ENCODE data around the gene MAD1L1.

DNA sequence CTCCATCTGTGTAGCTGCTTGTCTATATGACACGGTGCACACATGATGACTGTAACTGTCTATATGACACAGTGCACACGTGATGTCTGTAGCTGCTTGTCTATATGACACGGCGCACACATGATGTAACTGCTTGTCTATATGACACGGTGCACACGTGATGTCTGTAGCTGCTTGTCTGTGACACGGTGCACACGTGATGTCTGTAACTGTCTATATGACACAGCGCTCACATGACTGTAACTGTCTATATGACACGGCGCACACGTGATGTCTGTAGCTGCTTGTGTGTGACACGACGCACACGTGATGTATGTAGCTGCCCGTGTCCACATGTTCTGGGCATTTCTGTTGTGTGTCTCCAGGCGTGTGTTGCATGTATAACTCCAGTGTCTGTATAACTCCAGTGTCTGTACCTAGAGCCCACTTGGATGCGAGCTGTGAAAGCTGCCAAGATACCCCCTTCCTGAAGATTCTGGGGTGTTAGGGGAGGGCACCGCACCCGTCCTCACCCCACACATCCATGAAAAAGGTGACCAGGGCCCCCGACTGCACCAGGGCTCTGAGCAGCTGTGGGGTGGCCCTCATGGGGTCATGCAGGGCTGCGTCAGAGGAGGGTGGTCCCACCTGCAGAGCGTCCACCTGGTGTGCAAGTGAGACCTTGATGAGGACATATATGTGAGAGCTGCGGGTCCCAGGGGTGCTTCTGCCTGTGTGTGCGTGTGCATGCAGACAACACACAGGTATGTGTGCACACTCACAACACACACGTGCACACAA lies 424.7 kb downstream of the MAD1L1 start:
- TF ChIP-seq, protein P1, sequence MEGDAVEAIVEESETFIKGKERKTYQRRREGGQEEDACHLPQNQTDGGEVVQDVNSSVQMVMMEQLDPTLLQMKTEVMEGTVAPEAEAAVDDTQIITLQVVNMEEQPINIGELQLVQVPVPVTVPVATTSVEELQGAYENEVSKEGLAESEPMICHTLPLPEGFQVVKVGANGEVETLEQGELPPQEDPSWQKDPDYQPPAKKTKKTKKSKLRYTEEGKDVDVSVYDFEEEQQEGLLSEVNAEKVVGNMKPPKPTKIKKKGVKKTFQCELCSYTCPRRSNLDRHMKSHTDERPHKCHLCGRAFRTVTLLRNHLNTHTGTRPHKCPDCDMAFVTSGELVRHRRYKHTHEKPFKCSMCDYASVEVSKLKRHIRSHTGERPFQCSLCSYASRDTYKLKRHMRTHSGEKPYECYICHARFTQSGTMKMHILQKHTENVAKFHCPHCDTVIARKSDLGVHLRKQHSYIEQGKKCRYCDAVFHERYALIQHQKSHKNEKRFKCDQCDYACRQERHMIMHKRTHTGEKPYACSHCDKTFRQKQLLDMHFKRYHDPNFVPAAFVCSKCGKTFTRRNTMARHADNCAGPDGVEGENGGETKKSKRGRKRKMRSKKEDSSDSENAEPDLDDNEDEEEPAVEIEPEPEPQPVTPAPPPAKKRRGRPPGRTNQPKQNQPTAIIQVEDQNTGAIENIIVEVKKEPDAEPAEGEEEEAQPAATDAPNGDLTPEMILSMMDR (conservative IDR thresholded peaks at IDR 0.05 in 1 of 2, IDR thresholded peaks at IDR 0.05 in 1 of 2; ENCODE audit: low read depth in 1 of 2, low read length in 2 of 2): no peak
- TF ChIP-seq EZH2 (IDR thresholded peaks at IDR 0.05; ENCODE audit: low read length, missing control alignments): no peak

Measured in fibroblast of lung (primary cell).